Measurements from ENCODE around the gene OPCML. TPM values are rescaled to one million over a fixed set of nuclear protein-coding genes. Genes with fewer than 3 reads are reported as not detected.

OPCML gene
- total and polyA plus RNA-seq, 4 donors = 16.6 to 70.3 (median 58.1) TPM

DNA sequence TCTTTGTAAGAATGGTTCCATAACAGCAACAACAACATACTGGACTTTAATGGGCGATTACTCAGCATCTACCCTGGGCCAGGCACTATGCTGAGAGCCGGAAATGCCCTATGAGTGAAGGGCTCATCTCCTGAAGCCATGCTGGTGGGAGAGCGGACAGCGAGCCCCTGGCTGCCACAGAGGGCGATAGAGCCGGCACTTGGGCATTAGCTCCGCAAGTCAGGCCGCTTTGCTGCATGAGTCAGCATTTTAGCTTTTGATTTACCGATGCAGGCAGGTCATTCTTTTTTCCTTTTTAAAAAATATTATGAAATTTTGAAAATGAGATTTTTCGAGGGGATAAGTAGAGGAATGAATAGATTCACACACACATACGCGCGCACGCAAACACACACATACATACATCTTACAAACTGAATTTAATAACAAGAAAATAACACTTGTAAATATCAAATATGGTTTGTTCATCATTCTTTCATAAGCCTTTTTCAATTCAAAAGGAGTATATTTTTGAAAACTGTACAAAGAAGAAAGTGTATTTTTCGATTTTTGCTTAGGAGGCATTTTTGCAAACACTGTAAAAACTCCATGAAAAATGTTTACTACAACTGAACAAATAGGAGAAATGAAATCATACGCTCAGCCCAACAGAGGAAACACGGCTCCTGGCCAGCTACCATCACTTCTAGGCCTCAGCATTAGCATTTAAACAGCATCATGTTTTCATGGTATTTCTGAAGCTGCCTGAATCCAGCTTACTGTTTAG lies 667.3 kb downstream of the OPCML start:
- WGBS (ENCODE audit: insufficient coverage) = 94% methylated on average over 5 of the region's 17 CpGs
- H3K27ac ChIP-seq (ENCODE audit: low read depth, low read length) = no peak overlapping the region
- no peak overlapping the region for H3K4me3 ChIP-seq (ENCODE audit: low read depth, low read length)
- no peaks in the 10 kb centered on the region for H3K36me3 ChIP-seq (ENCODE audit: control insufficient read depth, insufficient read depth, low read length)
- no peaks in the 10 kb centered on the region for H3K27me3 ChIP-seq (ENCODE audit: control insufficient read depth, insufficient read depth, low read length)
- H3K9me3 ChIP-seq (ENCODE audit: control insufficient read depth, insufficient read depth, low read length) = no peaks in the 10 kb centered on the region
- DNase-seq (ENCODE audit: low read depth in 4 of 6, low spot score in 6 of 6) = no peak
- H3K4me1 ChIP-seq (ENCODE audit: control insufficient read depth, insufficient read depth, low read length) = peaks cover 5% of the 10 kb centered on the region

DNA sequence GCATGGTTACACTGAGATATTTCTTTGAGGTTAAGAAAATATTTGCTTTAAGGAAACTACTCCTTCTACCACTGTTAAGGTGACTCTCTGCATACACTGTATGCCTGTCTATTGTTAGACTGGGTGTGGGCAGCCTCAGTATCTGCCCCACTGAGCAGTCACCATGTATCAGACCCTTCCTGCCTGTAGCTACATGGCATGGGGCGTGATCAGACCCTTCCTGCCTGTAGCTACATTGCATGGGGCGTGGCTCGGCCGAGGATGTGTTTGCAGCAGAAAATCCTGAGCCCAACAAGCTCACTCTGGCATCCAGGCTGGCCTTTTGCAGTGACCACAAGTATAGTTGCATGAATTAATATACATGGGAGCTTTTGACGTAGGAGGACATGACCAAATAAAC lies 669.4 kb downstream of the OPCML start:
- no peak overlapping the region for H3K4me3 ChIP-seq (ENCODE audit: low read depth, low read length)
- no peaks in the 10 kb centered on the region for H3K27me3 ChIP-seq (ENCODE audit: control insufficient read depth, insufficient read depth, low read length)
- whole genome bisulfite sequencing (ENCODE audit: insufficient coverage) = 97% methylated on average over 4 of the region's 5 CpGs
- no peaks in the 10 kb centered on the region for H3K4me1 ChIP-seq (ENCODE audit: control insufficient read depth, insufficient read depth, low read length)
- DNase-seq (ENCODE audit: low read depth in 4 of 6, low spot score in 6 of 6) = no peak
- no peak overlapping the region for H3K27ac ChIP-seq (ENCODE audit: low read depth, low read length)
- H3K36me3 ChIP-seq (ENCODE audit: control insufficient read depth, insufficient read depth, low read length) = no peaks in the 10 kb centered on the region
- H3K9me3 ChIP-seq (ENCODE audit: control insufficient read depth, insufficient read depth, low read length) = no peaks in the 10 kb centered on the region

DNA sequence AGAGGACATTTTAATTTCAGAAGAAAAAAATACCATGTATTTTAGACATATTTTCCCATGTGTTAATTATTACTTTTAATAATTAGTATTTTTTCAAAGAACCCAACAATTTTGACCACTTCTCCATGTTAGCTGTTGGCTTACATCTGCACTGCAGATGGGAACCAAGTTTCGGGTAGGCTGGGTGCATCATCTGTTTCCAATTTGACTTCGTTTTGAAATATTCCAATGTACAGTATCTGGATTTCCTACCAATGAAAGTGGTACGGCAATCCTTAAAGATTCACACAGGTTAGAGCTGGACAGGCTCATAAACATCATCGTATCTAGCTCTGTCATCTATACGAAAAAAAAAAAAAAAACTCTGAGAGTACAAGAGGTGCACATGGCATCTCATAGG lies 670.2 kb downstream of the OPCML start:
- H3K36me3 ChIP-seq (ENCODE audit: control insufficient read depth, insufficient read depth, low read length) = no peaks in the 10 kb centered on the region
- no peak for DNase-seq (ENCODE audit: low read depth in 4 of 6, low spot score in 6 of 6)
- no peak overlapping the region for H3K4me3 ChIP-seq (ENCODE audit: low read depth, low read length)
- no peaks in the 10 kb centered on the region for H3K27me3 ChIP-seq (ENCODE audit: control insufficient read depth, insufficient read depth, low read length)
- H3K9me3 ChIP-seq (ENCODE audit: control insufficient read depth, insufficient read depth, low read length) = no peaks in the 10 kb centered on the region
- H3K4me1 ChIP-seq (ENCODE audit: control insufficient read depth, insufficient read depth, low read length) = no peaks in the 10 kb centered on the region
- no peak overlapping the region for H3K27ac ChIP-seq (ENCODE audit: low read depth, low read length)
- 100% methylated on average over 2 of the region's 5 CpGs for WGBS (ENCODE audit: insufficient coverage)

DNA sequence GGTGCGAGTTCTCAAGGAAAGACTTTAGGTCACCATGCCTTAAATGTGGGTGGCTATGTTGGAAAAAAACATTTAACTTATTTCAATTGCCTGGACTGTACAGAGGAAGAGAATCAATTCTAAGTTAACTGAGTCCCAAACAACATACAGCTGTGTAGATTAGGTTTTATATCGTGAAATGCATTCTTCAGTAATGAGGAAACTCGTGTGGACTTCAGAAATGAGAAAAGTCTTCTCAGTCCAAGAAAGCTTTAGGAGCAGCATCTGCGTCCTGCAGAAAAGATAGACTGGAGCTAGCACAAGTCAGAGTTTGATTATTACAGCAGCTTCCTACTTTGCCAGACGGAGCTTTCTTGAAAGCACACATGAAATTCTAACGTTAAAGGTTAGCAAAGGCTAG lies 673.0 kb downstream of the OPCML start:
- H3K27me3 ChIP-seq (ENCODE audit: control insufficient read depth, insufficient read depth, low read length) = no peaks in the 10 kb centered on the region

DNA sequence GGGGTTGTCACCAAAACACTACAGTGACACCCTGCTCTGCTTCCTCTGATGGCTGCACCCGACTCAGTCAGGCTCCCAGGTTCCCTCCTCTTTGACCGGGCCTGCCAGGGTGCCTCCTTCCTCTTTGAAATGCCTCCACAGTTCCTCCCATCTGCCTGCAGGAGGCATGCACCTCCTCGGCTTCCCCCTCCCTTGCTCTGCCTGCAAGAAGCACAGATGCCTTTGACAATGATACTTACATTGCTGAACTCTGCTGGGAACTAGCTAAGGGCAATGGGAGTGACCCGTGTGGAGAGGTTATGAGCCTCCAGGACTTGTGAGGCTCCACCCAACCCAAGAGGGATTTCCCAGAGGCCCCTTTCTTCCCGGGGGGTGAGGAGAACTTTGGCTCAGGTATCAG lies 674.1 kb downstream of the OPCML start:
- Histone ChIP-seq H3K4me3 (ENCODE audit: low read depth, low read length) (no peak overlapping the region), H3K36me3 (ENCODE audit: control insufficient read depth, insufficient read depth, low read length) (no peaks in the 10 kb centered on the region), H3K4me1 (ENCODE audit: control insufficient read depth, insufficient read depth, low read length) (no peaks in the 10 kb centered on the region), H3K27ac (ENCODE audit: low read depth, low read length) (no peak overlapping the region), H3K27me3 (ENCODE audit: control insufficient read depth, insufficient read depth, low read length) (no peaks in the 10 kb centered on the region), H3K9me3 (ENCODE audit: control insufficient read depth, insufficient read depth, low read length) (no peaks in the 10 kb centered on the region)
- DNase-seq (ENCODE audit: low read depth in 4 of 6, low spot score in 6 of 6) = no peak
- WGBS (ENCODE audit: insufficient coverage) = 17% methylated on average over 3 of the region's 5 CpGs

More for the DNA sequence above, 673.0 kb downstream of the OPCML start:
- Histone ChIP-seq H3K36me3 (ENCODE audit: control insufficient read depth, insufficient read depth, low read length) (no peaks in the 10 kb centered on the region), H3K9me3 (ENCODE audit: control insufficient read depth, insufficient read depth, low read length) (no peaks in the 10 kb centered on the region), H3K4me3 (ENCODE audit: low read depth, low read length) (no peak overlapping the region), H3K4me1 (ENCODE audit: control insufficient read depth, insufficient read depth, low read length) (no peaks in the 10 kb centered on the region), H3K27ac (ENCODE audit: low read depth, low read length) (no peak overlapping the region)
- 94% methylated on average over 3 of the region's 6 CpGs for WGBS (ENCODE audit: insufficient coverage)
- no peak for DNase-seq (ENCODE audit: low read depth in 4 of 6, low spot score in 6 of 6)

DNA sequence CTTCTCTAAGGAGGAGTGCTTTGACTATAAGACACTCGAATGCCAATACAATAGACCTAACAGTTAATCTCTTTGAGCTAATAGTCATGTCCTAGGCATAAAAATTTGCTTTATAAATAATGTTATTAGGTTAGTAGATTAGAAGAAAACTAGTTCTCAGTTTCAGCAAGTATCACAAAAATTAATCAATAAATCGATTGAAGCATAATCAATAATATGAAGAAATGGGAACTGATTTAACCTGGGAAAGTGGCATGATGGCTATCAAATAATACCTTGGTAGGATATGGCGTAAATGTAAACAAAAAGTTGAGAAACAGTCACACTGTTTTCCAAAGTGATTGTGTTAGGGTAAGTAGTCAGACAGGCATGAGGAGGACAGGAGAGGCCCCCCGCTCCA lies 676.3 kb downstream of the OPCML start:
- Histone ChIP-seq H3K4me3 (ENCODE audit: low read depth, low read length) (no peak overlapping the region), H3K27me3 (ENCODE audit: control insufficient read depth, insufficient read depth, low read length) (no peaks in the 10 kb centered on the region), H3K4me1 (ENCODE audit: control insufficient read depth, insufficient read depth, low read length) (no peaks in the 10 kb centered on the region), H3K9me3 (ENCODE audit: control insufficient read depth, insufficient read depth, low read length) (no peaks in the 10 kb centered on the region), H3K36me3 (ENCODE audit: control insufficient read depth, insufficient read depth, low read length) (no peaks in the 10 kb centered on the region), H3K27ac (ENCODE audit: low read depth, low read length) (no peak overlapping the region)
- 100% methylated on average over 2 of the region's 4 CpGs for WGBS (ENCODE audit: insufficient coverage)
- DNase-seq (ENCODE audit: low read depth in 4 of 6, low spot score in 6 of 6) = no peak

DNA sequence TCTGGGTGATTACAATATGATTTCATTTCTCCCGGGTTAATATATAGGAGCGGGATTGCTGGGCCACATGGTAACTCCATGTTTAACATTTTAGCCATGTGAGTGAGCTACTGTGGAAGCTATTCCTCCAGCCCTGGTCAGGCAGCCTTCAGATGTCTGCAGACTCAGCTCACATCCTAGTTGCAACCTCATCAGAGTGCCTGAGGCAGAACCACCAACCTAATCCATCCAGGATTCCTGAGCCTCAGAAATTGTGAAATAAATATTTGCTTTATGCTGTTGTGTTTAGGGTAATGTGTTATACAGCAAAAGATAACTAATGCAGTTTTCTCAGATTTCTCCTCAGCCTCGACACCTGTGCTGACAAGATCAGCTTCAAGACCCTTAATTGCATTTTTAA lies 676.8 kb downstream of the OPCML start:
- 100% methylated on average over 2 of the region's 3 CpGs for WGBS (ENCODE audit: insufficient coverage)

DNA sequence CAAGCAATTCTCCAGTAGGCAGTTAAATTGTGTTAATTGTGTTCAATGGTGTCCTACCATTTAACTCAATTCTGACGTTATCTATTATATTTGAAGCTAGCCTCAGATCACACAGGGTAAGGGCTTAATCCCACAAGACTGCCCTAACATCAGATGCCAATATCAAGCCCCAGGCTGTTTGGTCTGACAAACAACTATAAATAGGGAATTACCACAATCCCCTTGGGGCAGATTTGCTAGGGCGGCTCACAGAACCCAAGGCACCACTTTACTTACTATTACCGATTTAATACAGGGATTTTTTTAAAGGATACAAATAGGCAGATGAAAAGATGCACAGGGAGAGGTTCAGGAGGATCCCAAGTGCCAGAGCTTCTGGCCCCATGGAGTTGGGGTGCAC lies 678.4 kb downstream of the OPCML start:
- WGBS (ENCODE audit: insufficient coverage) = no CpG with 5 or more reads among the region's 3 CpGs
- Histone ChIP-seq H3K4me3 (ENCODE audit: low read depth, low read length) (no peak overlapping the region), H3K27me3 (ENCODE audit: control insufficient read depth, insufficient read depth, low read length) (no peaks in the 10 kb centered on the region), H3K27ac (ENCODE audit: low read depth, low read length) (no peak overlapping the region), H3K36me3 (ENCODE audit: control insufficient read depth, insufficient read depth, low read length) (no peaks in the 10 kb centered on the region), H3K9me3 (ENCODE audit: control insufficient read depth, insufficient read depth, low read length) (no peaks in the 10 kb centered on the region), H3K4me1 (ENCODE audit: control insufficient read depth, insufficient read depth, low read length) (no peaks in the 10 kb centered on the region)
- DNase-seq (ENCODE audit: low read depth in 4 of 6, low spot score in 6 of 6) = no peak

More for the DNA sequence above, 676.8 kb downstream of the OPCML start:
- Histone ChIP-seq H3K4me3 (ENCODE audit: low read depth, low read length) (no peak overlapping the region), H3K4me1 (ENCODE audit: control insufficient read depth, insufficient read depth, low read length) (no peaks in the 10 kb centered on the region), H3K27me3 (ENCODE audit: control insufficient read depth, insufficient read depth, low read length) (no peaks in the 10 kb centered on the region), H3K36me3 (ENCODE audit: control insufficient read depth, insufficient read depth, low read length) (no peaks in the 10 kb centered on the region), H3K9me3 (ENCODE audit: control insufficient read depth, insufficient read depth, low read length) (no peaks in the 10 kb centered on the region), H3K27ac (ENCODE audit: low read depth, low read length) (no peak overlapping the region)
- no peak for DNase-seq (ENCODE audit: low read depth in 4 of 6, low spot score in 6 of 6)

DNA sequence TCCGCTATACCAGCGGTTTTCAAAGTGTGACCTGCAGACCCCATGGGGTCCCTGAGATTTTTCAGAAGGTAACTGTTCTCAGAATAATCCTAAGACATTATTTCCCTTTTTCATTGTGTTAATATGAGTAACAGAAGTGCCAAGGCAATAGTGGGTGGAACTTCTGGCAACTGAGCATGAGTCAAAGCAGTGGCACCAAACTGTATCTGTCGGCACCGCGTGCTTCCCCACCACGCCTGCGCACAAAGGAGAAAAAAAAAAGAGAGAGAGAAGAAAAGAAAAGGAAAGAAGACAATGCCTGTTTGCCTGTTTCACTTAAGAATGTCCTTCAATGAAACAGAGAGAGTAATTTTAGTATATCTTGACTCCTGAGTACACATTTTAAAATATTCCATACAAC lies 679.9 kb downstream of the OPCML start:
- no peak for DNase-seq (ENCODE audit: low read depth in 4 of 6, low spot score in 6 of 6)
- H3K4me1 ChIP-seq (ENCODE audit: control insufficient read depth, insufficient read depth, low read length) = no peaks in the 10 kb centered on the region
- no peak overlapping the region for H3K27ac ChIP-seq (ENCODE audit: low read depth, low read length)
- H3K4me3 ChIP-seq (ENCODE audit: low read depth, low read length) = no peak overlapping the region
- no peaks in the 10 kb centered on the region for H3K9me3 ChIP-seq (ENCODE audit: control insufficient read depth, insufficient read depth, low read length)
- no peaks in the 10 kb centered on the region for H3K36me3 ChIP-seq (ENCODE audit: control insufficient read depth, insufficient read depth, low read length)
- H3K27me3 ChIP-seq (ENCODE audit: control insufficient read depth, insufficient read depth, low read length) = no peaks in the 10 kb centered on the region
- 89% methylated on average over 3 of the region's 7 CpGs for WGBS (ENCODE audit: insufficient coverage)

DNA sequence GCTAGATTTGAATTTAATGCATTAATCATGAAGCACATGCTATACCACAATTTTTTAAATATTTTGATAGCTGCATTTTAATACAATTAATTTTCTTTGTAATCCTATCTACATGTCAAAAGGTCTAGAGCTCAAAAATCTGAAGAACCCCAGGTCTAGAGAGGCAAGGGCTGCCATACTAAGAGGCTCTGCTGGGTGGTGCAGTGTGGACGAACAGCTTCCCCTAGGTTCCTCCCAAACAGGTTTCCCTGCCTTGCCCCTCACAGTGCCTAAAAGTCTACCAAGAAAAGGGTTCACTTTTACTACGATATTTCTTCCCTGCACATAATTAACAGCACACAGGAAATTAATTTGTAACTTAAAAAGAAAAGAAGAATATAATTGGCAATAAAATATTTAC lies 681.1 kb downstream of the OPCML start:
- Histone ChIP-seq H3K9me3 (ENCODE audit: control insufficient read depth, insufficient read depth, low read length) (no peaks in the 10 kb centered on the region), H3K4me3 (ENCODE audit: low read depth, low read length) (no peak overlapping the region), H3K27ac (ENCODE audit: low read depth, low read length) (no peak overlapping the region), H3K4me1 (ENCODE audit: control insufficient read depth, insufficient read depth, low read length) (no peaks in the 10 kb centered on the region), H3K36me3 (ENCODE audit: control insufficient read depth, insufficient read depth, low read length) (no peaks in the 10 kb centered on the region), H3K27me3 (ENCODE audit: control insufficient read depth, insufficient read depth, low read length) (no peaks in the 10 kb centered on the region)
- no peak for DNase-seq (ENCODE audit: low read depth in 4 of 6, low spot score in 6 of 6)
- WGBS (ENCODE audit: insufficient coverage) = no CpG with 5 or more reads among the region's 2 CpGs

All from spinal cord (tissue), 10 donors.